NCI-H82 treated with DMSO at 0.1 percent for 48 hours (cell line): ENCODE results near the gene MAT1A.
"Not testable (repeated sequence)": the region's sequence is repeated elsewhere in the genome, so short reads cannot be mapped to it uniquely, and the experiment has no call there.

Experiments
- DNase-seq: peaks from one replicate; lab custom pipeline; 2025; ENCODE audit not compliant: unreplicated experiment; lab: John Stamatoyannopoulos, UW

The MAT1A gene

DNA sequence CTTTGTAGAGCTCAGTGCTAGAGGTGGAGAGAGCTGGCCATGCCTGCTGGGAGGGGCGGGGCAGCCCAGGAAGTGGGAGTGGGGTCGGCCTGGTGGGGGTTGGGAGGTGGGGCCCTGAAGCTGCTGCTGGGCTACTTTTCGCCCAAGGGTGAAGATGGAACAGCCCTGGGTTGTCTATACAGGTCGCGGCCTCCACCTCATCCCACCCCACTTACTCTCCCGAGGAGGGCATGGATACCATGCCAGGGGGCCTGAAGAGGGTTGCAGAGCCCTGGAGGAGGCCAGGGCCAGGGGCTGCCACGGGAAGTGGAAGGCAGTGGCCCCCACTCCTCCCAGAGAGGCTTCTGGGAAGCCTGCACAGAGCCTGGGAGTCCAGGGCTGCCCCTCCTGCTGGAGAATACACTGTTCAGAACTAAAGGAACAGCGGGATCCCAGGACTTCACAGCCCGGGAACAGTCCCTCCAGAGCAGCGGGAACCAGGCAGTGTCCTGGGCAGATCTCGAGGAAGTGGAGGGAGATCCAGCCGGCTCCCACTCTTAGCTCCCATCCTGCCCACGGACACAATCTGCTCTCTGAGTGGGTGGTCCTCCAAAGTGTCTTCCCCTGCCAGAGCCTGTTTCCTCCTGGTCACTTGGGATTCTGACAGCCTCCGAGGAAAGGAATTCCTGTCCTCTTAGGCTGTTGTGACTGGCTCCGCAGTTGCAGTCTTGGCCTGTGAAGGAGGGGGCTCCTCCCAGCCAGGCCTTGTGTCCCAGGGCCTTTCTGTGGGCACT, 23.5 kb downstream of the MAT1A start:
- no peak for DNase-seq

DNA sequence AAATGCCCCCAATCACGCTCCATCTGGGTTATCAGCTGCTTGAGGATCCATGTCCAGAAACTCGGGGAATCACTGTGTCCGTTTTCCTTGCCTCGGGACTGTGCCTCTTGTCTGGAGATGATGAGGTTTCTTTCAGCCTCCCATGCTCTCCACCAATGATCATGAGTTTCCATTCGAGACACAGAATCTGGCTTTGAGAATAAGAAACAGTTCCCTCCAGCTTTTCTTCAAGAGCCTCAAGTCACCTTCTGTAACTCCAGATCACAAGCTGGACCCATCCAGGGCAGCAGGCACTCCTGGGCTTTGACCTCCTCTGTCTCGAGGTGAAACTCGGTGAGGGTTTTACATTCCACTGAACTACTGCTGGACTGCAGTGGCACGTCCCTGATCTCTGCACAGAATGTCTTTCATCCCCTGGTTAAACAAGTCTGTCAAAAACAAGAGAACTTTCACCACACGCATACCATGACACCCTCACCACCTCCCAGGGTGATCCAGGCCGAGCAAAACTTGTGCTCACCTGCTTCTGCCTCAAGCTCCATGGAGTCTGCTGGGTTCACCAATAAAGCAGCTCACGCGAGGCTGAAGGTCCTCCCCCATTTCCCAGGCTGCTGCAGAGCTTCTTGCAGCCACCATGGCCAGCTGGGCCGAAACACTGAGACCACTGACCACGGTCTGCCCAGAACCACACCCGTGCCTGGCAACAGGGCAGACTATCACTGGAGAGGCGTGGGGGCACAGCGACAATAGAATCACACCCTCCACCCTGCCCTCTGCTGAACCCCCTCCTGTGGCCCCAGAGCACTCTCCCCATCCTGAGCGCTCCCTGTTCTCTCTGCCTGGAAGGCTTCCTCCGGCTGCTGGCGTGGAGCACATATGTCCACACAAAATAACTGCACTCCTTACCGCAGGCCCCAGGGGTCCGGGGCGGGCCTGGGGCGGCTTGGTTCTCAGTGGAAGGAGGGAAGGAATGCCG, 25.1 kb downstream of the MAT1A start:
- DNase-seq, result no peak

DNA sequence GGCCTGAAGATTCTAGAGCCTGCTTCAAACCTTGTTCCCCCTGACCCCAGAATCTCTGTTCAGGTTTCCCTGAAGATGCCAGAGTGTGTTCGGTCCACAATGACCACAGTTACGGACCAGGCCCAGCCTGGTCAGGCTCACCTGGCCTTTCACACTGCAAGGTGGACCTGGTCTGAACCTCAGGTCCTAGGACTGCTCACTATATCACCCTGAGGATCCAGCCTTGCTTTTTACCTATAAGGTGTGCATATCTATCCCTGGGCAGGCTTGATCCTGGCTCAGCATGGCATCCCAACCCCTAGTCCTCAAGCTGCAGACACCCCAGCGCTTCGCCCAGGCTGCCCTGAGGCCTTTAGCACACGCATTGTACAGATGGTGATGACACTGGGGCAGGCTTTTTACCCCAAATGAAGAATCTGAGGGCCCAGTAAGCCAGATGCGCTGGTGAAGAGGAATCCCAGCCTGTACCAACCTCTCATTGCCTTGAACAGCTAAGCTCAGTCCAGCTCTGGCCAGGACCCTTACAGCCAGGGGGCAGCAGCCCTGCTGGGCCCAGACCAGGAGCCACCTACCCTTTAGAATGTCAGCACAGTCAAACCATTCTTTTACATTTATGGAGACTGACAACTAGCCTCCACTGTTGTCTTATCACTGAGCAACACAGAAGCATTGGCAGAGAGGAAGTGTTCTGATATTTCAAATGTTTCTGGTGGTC, 28.0 kb downstream of the MAT1A start:
- DNase-seq, result no peak

DNA sequence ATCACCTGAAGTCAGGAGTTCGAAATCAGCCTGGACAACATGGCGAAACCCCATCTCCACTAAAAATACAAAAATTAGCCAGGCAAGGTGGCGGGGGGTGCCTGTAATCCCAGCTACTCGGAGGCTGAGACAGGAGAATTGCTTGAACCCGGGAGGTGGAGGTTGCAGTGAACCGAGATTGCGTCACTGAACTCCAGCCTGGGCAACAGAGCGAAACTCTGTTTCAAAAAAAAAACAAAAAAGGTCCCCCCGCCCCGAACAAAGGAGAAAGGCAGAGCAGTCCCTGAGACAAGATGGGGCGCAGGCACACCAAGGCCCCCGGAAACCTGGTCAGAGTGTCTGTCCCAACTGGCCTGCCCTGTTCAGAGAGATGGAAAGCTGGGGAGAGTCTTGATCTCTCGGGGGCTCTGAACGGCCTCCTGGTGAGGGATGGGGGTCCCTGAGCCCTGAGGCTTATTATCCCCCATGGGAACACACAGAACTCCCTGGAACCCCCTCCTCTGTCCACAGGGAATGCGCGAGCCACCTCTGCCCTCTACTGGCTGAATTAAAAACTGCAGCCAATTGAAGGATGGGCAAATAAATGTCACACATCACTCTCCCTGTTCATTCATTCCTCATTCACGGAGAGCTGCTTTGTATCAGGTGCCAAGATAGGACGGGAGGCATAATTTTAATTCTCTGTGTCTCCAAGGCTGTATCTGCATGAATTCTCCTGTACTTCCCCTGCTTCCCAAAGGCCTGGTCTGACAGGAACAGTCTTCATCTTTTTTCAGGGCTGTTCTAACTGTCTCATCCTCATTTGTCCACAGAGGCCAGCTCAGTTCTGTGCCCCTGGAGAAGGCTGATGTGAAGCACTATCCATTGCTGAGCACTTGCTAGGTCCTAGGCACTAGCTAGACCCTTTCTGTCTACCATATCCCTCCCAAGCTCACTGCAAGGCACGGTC, 28.9 kb downstream of the MAT1A start:
- DNase-seq, result no peak

DNA sequence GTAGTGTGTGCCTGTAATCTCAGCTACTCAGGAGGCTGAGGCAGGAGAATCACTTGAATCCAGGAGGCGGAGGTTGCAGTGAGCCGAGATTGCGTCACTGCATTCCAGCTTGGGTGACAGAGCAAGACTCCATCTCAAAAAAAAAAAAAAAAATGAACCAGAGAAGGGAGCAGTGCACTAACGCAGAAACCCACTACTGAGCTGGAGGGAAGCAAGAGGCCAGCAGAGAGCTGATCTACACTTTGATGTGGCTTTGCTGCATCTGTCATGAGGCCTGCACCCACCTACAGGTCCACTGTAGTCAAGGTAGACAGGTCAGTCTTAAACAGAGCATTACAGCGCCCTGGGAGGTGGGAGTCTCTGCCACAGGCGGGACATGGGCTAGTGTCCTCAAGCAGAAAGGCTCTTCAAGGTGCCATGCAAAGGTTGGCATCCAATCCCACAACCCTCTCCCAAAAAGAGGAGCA, 30.0 kb downstream of the MAT1A start:
- DNase-seq, result no peak

DNA sequence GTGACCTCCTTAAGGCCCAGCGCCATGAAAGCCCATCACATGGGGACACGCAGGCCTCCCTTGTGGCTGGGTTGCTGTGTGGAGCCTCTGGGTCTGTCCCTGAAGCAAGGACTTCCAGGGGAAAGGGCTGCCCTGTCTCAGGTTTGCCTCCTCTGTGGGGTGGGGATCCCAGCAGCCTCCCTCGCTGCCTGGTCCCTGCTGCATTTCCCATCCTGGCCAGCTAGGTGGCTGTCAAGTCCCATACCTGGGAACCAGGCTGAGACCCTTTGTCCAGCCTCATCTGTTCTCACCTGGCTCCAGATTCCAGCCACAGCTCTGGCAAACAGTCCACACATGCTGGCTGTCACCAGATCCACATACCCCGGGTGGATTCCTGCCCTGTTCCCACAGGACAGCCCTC, 32.7 kb downstream of the MAT1A start:
- DNase-seq, result not testable (repeated sequence)

DNA sequence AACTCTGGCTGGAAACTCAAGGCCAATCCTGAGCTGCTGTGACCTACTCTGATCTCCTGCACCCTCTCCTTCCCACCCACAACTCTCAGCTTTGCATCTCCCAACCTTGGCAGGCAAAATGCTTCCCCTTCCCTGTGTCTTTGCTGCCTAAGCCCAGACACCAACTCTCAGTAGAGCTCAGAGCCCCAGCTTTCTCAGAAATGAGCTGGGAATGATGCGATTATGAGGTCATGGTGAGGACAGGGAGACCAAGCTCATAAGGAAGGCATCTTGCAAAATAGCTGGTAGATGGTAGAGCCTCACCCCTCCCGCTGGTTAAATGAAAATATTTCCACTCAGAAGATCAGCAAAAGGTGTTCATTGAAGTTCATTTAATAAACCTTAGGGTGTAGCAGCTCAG, 34.7 kb downstream of the MAT1A start:
- not testable (repeated sequence) for DNase-seq

DNA sequence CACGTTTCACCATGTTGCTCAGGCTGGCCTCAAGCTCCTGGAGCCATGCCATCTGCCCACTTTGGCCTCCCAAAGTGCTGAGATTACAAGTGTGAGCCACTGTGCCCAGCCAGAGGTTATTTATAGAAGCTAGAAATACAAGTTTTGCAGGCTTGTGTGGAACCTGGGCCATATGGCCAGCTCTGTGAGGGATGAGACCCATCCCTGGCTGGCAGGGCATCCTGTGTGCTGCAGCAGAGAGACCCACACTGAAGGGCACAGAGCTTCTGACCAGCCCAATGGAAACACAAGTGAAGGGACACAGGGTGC, 35.5 kb downstream of the MAT1A start:
- not testable (repeated sequence) for DNase-seq

DNA sequence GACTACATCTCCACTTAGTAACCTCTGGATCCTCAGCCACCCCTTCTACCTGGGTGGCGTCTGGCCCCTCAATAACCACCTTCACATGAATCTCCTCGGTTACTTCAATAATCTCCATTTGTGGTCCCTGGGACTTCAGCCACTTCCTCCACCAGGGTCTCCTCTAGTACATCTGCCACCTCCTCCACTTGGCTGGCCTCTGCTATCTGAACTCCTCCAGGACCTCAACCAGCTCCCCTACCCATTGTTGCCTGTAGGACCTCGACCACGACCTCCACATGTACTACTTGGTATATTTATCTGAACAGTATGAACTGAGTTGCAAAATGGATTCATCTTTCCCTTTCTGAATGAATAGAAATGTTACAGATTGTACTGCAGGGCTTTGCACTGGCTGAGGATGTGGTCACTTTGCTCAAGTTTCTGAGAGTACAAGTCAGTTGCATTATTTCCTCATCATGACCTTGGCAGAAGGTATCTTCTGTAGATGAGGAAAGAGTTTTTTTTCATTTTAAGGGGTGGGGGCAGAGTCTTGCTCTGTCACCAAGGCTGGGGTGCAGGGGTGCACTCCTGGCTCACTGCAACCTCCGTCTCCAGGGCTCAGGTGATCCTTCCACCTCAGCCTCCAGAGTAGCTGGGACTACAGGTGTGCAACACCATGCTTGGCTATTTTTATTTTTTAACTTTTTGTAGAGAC, 36.0 kb downstream of the MAT1A start:
- no peak for DNase-seq

DNA sequence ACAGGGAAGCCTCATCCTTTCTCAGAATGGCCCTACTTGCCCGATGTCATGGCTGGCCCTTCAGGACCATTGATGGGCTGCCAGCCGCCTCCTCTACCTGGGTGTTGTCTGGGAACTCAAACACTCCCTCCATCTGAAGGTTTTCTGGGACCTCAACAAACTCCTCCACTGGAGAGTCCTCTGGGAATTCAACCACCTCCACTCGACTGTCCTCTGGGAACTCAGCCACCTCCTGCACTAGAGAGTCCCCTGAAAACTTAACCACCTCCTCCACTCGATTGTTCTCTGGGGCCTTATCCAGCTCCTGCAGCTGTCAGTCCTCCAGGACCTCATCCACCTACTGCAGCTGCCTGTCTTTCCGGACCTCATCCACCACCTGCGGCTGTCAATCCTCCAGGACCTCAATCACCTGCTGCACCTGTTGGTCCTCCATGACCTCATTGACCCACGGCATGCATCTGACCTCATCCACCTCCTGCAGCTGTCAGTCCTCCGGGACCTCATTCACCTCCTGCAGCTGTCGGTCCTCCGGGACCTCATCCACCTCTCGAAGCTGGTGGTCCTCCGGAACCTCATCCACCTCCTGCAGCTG, 37.1 kb downstream of the MAT1A start:
- DNase-seq, result no peak

DNA sequence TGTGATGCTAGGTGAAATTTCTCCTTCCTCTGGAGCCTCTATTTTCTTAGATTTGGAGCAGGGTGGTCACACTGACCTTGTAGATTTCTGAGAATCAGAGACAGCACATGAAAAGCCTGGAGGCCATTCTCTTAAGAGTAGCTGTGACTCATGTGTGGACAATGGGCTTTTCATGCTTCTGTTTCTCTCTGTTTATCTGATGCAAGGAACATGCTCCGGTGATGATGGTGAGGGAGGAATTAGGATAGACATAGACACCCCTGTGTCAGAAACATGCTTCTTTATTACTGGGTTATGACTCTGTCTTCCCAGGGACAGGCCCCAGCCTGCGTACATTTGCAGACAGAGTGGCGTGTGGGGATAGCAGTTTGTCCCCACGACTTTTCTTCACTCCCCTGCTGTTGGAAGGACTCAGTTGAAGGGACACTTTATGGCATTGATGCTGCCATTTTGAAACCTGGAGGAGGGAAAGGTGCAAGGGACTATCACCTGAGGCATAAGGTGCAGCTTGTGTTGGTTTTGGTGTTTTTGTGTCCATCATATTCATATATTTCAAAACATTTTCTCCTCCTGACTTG, 37.7 kb downstream of the MAT1A start:
- DNase-seq, result not testable (repeated sequence)

DNA sequence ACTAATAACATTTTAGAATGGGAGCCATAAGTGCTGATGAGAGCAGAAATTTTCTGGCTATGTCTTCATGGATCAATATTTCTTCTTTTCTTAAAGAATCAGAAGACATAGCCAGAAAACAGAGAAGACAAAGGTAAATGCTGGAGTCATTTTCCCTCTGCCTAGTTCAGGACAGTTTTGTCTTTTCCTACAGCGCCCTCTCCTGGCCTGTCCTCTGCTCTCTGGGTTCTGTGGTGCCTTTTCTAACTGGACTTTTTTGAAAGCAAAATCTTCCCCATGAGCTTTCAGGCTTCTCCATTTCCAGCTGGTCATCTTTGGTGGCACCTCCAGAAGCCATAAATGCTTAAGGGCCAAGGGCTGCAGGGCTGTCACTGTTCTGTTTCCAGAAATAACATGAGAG, 39.1 kb downstream of the MAT1A start:
- not testable (repeated sequence) for DNase-seq

DNA sequence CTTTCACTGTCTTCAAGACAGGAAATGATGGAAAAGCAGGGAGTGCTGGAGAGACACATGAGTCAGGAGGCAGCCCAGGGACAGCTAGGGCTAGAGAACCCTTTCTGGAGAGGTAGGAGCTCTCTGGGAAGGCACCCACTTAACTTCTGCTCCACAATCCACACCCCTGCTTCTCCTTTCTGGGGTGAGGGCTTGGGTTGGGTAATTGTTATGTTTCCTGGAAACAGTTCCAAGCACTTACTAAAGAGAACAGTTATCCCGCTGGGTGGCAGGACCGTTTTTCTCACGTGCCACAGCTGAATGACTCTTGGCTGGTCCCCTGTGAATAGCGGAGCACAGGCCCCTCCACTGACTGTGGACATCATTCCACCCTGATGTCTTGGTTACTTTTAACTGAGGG, 39.6 kb downstream of the MAT1A start:
- not testable (repeated sequence) for DNase-seq

DNA sequence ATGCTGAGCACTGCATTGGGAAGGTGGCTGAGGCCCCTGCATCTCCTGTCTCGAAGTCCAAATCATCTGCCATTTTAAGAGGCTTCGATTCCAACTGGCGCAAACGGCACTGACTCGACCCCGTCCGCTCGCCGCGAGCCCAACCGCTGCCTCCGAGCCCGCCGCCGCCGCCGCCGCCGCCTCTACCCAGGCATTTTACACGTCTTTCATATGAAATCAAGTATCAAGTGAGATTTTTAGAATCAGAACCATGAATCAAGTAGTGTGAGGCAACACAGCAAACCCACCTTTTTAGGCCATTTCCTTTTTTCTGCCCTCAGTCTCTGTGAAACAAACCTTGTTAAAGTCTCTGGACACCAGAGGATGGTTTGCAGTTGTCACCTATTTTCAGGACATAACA, 41.8 kb downstream of the MAT1A start:
- DNase-seq, result not testable (repeated sequence)

DNA sequence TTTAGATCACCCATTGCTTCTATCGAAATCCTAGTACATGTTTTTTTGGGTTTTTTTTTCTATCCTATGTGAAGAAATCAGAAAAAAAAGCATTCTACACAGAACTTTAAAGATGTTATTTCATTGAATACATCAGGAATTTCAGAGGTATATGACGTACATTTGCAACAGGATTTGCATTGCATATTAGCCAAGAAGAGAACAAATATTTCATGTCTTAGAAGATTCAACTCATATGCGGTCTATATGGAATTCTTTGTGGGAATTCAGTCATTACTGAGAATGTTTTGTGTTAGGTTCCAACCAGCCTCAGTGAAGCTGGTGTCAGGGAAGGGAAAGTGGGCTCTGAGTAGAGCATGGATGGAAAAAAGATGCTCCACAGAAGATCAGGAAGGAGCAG, 45.1 kb downstream of the MAT1A start:
- not testable (repeated sequence) for DNase-seq

DNA sequence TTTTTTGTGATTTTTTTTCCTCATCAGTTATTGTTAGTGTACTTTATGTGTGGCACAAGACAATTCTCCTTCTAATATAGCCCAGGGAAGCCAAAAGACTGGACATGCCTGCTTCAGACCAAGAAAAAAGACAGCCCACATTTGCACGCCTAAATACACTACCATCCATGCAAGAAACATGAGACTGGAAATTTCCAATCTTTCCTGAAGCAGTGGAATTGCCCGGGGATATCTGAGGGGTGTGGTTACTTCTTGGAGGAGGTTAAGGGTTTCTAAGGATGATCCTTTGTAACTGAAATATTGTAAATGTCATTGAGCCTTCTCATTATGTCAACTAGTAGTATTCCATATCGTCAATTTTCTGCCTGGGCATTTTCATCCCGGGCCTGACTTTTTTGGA, 47.1 kb downstream of the MAT1A start:
- DNase-seq, result not testable (repeated sequence)

DNA sequence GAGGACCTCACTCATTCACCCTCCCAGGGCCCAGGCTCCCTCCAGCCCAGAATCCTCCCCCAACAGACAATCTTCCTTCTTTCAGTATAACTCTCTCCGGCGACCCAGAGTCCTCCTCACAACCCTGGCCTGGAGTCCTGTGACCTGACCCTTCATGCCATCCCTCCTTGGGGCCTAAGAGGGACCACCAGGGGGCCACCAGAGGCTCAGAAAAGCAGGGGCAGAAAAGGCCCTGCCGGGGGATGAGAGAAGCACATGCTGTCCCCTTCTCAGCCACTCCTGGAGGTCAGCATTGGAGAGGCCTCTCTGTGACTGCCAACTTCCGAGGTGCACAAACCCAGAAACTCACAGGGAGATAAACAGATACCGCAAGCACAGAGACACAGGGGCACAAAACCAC, 53.0 kb downstream of the MAT1A start:
- DNase-seq, result not testable (repeated sequence)

DNA sequence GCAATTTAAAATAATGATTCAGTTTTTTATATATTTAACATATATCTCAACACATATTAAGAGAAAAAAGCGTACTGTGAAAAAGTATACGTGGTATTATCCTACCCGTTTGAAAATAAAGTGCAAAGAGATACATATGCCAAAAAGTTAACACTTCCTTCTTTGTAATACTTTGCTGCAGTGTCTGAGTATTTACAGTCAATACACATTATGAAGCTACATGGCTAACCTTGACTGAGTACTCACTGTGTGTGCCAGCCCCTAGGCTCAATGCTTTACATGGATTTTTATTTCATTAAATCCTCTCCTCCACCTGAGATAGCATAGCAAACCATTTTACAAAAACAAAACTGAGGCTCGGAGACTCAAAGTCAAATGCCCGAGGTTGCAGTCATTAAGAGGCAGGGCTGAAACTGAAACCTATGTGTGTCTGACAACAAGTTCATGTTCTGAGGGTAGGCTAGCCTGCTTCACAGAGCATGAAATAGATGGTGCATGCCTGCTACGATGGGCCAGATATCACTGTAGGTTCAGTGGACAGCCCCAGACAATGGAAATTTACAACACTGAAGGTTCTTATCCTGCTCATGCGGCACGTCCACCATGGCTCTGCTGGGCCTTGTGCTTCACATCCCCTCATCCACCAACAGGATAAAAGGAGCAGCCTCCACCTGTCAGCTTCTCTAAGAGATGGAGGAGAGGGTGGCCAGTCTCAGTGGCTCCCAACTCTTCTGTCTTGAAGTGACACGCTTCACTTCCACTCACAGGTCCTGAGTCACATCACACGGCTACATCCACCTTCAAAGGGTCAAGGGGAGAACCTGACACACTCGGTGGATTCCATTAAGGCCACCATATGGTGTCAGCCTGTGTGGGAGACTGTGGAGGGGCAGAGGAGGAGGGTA, 54.9 kb downstream of the MAT1A start:
- peak; percentile 8 for DNase-seq
